Fibroblast of pulmonary artery (primary cell): ENCODE data around the gene PLCH1.
A peak's percentile ranks its signal among the peaks of the same experiment; 100 is the strongest.

Experiments used
- DNase-seq: peaks from one replicate; pipeline ENCODE4 v3.0.0-alpha.2; 2010; ENCODE audit warnings: low read depth
- H3K4me3 ChIP-seq: replicated peaks from 2 replicates; pipeline ENCODE4 v1.5.1; 2011; ENCODE audit warnings: low read depth, mild to moderate bottlenecking, control low read depth, low read length, moderate library complexity
- CTCF ChIP-seq: IDR thresholded peaks from 2 replicates; pipeline ENCODE4 v1.5.1; 2011; ENCODE audit warnings: mild to moderate bottlenecking, control low read depth, low read length, inconsistent platforms; ENCODE audit errors: missing control alignments

PLCH1 gene

GRCh38 chr3:155745795-155746550, 1.1 kb upstream of the PLCH1 start:
- DNase-seq = no peak
- no peak overlapping the region for H3K4me3 ChIP-seq
- no peak for TF ChIP-seq CTCF

- DNase-seq = peak; percentile 29
- TF ChIP-seq CTCF = no peak
- peak overlapping the region; percentile 67 for H3K4me3 ChIP-seq
These were observed 753 bp downstream of the PLCH1 start for GRCh38 chr3:155744010-155744625.

GRCh38 chr3:155743606-155744005, 1.3 kb downstream of the PLCH1 start:
- no peak for TF ChIP-seq CTCF
- peak overlapping the region; percentile 67 for H3K4me3 ChIP-seq
- DNase-seq = no peak

GRCh38 chr3:155742349-155742965, 2.4 kb downstream of the PLCH1 start:
- H3K4me3 ChIP-seq = no peak overlapping the region
- TF ChIP-seq CTCF = no peak
- DNase-seq = no peak

- H3K4me3 ChIP-seq = no peak overlapping the region
- DNase-seq = no peak
- no peak for TF ChIP-seq CTCF
These were observed 3.3 kb downstream of the PLCH1 start for GRCh38 chr3:155741603-155742002.

GRCh38 chr3:155741101-155741500, 3.8 kb downstream of the PLCH1 start:
- TF ChIP-seq CTCF = no peak
- H3K4me3 ChIP-seq = no peak overlapping the region
- no peak for DNase-seq

- TF ChIP-seq CTCF = no peak
- H3K4me3 ChIP-seq = no peak overlapping the region
- no peak for DNase-seq
These were observed 5.7 kb downstream of the PLCH1 start for GRCh38 chr3:155739154-155739553.
